Fibroblast of mammary gland (primary cell): ENCODE results near the gene MB21D2.
"Not testable (repeated sequence)": the region's sequence is repeated elsewhere in the genome, so short reads cannot be mapped to it uniquely, and the experiment has no call there.

Source experiments
- DNase-seq: peaks from one replicate; pipeline ENCODE4 v3.0.0-alpha.2; 2010; ENCODE audit warnings: low read depth
- H3K4me3 ChIP-seq: 2 replicates; pipeline ENCODE4 v1.5.1; 2011; ENCODE audit warnings: low read depth, mild to moderate bottlenecking, low read length, moderate library complexity; ENCODE audit not compliant: control insufficient read depth
- TF ChIP-seq, protein P1 (sequence below): conservative IDR thresholded peaks from 2 replicates; pipeline ENCODE4 v1.5.1; 2011; ENCODE audit warnings: low read depth, low read length, inconsistent platforms; ENCODE audit not compliant: control insufficient read depth, insufficient read depth

Gene MB21D2

DNA sequence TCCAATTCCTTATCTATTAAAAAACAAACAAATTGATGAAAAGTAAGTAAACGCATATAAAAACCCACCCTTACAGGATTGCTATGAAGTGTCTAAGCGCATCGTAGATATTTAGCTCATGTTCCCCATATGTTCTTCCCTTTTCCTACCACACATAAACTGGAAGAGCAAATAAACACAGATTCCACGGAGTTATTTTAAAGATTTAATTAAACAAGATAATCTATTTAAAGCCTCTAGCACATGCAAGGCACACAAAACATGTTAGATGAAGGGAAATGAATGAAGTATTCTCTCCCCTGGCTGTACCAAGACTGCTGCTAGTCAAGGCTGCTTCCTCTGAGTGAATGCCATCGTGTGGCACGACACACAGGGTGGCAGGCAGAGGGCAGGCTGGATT lies 111.9 kb downstream of the MB21D2 start:
- TF ChIP-seq, protein P1, sequence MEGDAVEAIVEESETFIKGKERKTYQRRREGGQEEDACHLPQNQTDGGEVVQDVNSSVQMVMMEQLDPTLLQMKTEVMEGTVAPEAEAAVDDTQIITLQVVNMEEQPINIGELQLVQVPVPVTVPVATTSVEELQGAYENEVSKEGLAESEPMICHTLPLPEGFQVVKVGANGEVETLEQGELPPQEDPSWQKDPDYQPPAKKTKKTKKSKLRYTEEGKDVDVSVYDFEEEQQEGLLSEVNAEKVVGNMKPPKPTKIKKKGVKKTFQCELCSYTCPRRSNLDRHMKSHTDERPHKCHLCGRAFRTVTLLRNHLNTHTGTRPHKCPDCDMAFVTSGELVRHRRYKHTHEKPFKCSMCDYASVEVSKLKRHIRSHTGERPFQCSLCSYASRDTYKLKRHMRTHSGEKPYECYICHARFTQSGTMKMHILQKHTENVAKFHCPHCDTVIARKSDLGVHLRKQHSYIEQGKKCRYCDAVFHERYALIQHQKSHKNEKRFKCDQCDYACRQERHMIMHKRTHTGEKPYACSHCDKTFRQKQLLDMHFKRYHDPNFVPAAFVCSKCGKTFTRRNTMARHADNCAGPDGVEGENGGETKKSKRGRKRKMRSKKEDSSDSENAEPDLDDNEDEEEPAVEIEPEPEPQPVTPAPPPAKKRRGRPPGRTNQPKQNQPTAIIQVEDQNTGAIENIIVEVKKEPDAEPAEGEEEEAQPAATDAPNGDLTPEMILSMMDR: no peak
- no peak overlapping the region for H3K4me3 ChIP-seq
- DNase-seq: no peak

DNA sequence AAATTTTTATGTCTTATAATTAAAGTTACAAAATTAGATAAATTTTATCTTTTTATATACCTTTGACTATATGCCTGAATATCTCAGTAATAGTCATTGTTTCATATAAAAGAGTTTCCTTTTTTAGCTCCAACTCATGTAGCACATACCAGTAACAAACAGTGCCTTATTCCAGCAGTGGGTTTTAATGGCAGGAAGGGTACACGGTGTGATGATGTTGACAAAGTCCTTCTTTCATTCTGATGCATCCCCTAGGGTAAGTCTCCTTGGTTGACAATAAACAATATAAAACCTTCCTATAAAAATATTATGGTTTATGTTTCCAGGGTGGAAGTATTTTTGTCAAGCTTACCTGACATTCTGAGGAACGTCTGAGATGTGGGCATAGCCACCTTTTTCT lies 113.2 kb downstream of the MB21D2 start:
- TF ChIP-seq, protein P1: no peak
- no peak overlapping the region for H3K4me3 ChIP-seq
- no peak for DNase-seq

DNA sequence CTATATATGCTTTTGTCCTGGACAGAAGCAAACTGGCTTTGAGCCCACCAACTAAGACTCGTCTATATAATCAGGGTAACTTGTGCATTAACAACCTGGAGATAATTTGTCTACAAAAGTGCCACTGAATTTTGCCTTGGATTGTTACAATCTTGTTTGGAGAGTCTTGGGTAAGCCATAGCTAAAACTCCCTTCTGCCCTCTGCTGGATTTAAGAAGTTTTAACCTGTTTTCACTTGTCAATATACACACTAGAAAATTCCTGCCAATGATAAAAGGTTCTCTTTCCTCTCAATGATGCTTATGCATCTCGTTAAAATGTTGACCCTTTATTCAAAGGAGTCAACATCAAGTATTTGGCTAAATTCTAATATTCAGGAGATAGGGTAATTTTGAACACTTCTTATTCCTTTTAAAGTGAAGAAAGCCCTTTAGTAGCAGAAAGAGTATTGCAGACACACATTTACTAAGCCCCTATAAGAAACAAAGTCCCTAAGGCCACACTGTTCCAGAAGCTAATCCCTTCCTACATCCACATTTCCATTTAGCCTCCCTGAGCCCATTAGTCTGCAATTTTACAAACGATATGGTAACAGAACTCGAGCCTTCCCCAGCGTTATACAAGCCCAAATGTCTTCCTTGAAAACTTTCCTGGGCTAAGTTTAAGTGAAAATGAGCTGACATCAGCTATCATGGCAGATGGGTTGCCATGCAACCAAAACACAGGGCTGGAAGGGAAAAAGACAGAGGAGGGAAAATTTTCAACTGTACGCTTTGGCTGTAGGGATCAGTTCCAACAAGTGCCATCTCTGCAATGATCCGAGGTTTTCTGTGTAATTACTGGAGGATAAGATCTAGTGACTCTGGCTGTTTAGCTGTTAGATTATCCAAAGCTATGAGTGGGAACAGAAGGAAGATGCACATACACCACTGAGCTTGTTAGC lies 114.4 kb downstream of the MB21D2 start:
- TF ChIP-seq, protein P1: peak; percentile 68
- DNase-seq: peak; percentile 70
- no peak overlapping the region for H3K4me3 ChIP-seq

DNA sequence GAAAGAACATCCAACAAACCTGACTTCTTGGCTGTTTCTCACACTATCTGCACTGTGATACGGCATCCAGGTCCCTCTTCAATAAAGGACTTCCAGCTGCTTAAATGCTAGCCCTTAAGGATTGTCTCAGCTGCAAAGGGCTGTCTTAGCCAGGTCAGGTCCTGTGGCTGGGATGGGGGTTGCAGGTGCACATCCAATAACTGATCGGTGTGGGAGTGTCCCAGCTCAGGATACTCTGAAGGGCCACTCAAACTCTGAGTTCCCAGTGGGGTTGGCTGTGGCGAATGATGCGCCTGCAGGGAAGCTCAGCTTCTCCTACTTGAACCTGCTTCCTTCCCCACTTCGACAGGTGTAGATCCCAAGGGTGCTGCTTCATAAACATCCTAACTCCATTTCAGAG lies 115.7 kb downstream of the MB21D2 start:
- TF ChIP-seq, protein P1: no peak
- no peak overlapping the region for H3K4me3 ChIP-seq
- DNase-seq: no peak

DNA sequence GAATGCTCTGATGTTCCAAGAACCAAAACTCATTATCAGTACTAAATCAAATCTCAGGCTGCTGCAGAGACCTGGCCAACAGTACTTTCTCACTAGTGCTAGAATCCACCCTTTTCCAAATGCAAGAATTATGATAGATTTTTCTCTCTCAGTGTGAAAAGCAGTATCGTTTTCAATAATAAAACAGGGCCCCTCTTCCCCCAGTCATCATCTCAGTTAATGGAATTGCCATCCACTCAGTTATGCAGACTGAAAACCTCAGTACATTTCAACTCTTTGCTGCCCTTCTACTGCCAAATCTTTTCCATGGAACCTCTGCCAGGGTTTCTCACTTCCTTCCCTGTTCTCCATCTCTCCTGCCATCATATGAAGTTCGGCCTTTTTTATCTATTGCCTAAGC lies 117.9 kb downstream of the MB21D2 start:
- H3K4me3 ChIP-seq: no peak overlapping the region
- TF ChIP-seq, protein P1: no peak
- no peak for DNase-seq

DNA sequence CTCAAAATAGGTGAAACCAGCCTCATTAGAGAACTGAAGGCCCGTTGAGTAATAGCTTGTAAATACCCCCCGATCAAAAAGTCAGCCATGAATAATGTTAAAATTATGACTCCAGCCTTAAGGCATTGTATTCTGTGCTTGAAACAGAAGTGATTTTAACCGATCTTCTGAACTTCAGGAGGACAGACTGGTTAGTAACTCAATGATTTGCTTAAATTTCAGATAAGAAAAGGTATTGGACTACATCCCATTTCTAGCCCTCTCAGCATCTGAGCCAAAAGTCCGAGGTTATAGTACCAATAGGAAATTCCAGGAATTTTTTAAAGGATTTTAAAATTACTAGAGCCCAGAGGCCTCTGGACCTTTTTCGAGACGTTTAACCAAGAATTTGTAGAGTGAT lies 122.6 kb downstream of the MB21D2 start:
- H3K4me3 ChIP-seq: no peak overlapping the region
- TF ChIP-seq, protein P1: no peak
- no peak for DNase-seq

DNA sequence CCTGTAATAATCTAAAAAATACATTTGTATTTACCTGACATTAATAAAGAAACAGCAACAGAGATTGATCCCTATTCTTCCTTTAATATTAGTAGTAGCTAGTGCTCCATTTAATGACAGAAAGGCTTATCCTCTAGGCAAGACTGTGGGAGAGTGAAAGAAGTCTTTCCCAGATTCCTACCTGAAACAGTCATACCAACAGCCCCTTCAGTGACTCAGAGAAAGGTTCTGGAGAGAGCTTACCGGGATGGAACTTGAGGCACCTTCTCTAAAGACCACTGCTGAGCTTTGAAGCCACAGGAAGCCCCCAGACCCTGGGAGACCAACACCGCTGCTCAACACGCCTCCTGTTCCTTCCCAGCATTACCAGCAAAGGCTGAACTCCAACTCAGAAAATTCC lies 123.4 kb downstream of the MB21D2 start:
- no peak for DNase-seq
- no peak overlapping the region for H3K4me3 ChIP-seq
- TF ChIP-seq, protein P1: no peak

DNA sequence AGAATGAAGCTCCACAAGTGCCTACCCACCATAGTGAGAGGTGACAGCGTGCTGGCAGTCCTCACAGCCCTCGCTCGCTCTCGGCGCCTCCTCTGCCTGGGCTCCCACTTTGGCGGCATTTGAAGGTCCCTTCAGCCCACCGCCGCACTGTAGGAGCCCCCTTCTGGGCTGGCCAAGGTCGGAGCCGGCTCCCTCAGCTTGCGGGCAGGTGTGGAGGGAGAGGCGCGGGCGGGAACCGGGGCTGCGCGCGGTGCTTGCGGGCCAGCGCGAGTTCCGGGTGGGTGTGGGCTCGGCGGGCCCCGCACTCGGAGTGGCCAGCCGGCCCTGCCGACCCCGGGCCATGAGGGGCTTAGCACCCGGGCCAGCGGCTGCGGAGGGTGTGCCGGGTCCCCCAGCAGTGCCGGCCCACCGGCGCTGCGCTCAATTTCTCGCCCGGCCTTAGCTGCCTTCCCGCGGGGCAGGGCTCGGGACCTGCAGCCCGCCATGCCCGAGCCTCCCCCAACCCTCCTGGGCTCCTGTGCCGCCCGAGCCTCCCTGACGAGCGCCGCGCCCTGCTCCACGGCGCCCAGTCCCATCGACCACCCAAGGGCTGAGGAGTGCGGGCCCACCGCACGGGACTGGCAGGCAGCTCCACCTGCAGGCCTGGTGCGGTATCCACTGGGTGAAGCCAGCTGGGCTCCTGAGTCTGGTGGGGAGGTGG lies 128.7 kb downstream of the MB21D2 start:
- H3K4me3 ChIP-seq, DNase-seq: not testable (repeated sequence)
